ENCODE measurements around the gene USP49.

The USP49 gene

GRCh38 chr6:41824571-41825569, 70.3 kb downstream of the USP49 start:
- Histone ChIP-seq H3K36me3 (ENCODE audit: low read length) (peaks cover 3% of the 10 kb centered on the region; the same call in 1 of the 2 replicates), H2AFZ (ENCODE audit: low read depth, low read length, severe bottlenecking) (no peak overlapping the region), H3K9ac (ENCODE audit: low read length) (no peak overlapping the region), H3F3A (ENCODE audit: insufficient read depth) (peaks cover under 1% of the 10 kb centered on the region; the same call in 1 of the 2 replicates), H3K9me2 (replicated peaks; ENCODE audit: insufficient read depth, low read length) (no peaks in the 10 kb centered on the region), H3K9me3 (ENCODE audit: insufficient read depth, low read length) (no peaks in the 10 kb centered on the region), H3K27ac (ENCODE audit: low read depth, low read length) (no peak overlapping the region), H3K4me2 (ENCODE audit: low read depth, low read length, poor library complexity, severe bottlenecking) (no peak overlapping the region), H3K27me3 (ENCODE audit: low read length) (no peaks in the 10 kb centered on the region), H3K79me2 (ENCODE audit: insufficient read depth, low read length) (no peaks in the 10 kb centered on the region), H4K20me1 (ENCODE audit: low read depth, low read length) (no peaks in the 10 kb centered on the region), H3K4me3 (ENCODE audit: insufficient read depth, low read length, poor library complexity, severe bottlenecking) (no peak overlapping the region)
- no peak for TF ChIP-seq CTCF (IDR thresholded peaks at IDR 0.05; ENCODE audit: insufficient read depth, low read length, poor library complexity, severe bottlenecking)
- TF ChIP-seq EZH2phosphoT487 (conservative IDR thresholded peaks at IDR 0.05; ENCODE audit: low read length) = no peak

GRCh38 chr6:41823178-41823577, 72.0 kb downstream of the USP49 start:
- Histone ChIP-seq H3K36me3 (ENCODE audit: low read length) (no peaks in the 10 kb centered on the region), H3K9ac (ENCODE audit: low read length) (no peak overlapping the region), H3K27me3 (ENCODE audit: low read length) (no peaks in the 10 kb centered on the region), H3K4me2 (ENCODE audit: low read depth, low read length, poor library complexity, severe bottlenecking) (no peak overlapping the region), H3K9me3 (ENCODE audit: insufficient read depth, low read length) (no peaks in the 10 kb centered on the region), H3K27ac (ENCODE audit: low read depth, low read length) (no peak overlapping the region), H3K9me2 (replicated peaks; ENCODE audit: insufficient read depth, low read length) (no peaks in the 10 kb centered on the region), H2AFZ (ENCODE audit: low read depth, low read length, severe bottlenecking) (no peak overlapping the region), H4K20me1 (ENCODE audit: low read depth, low read length) (no peaks in the 10 kb centered on the region), H3F3A (ENCODE audit: insufficient read depth) (no peaks in the 10 kb centered on the region), H3K4me3 (ENCODE audit: insufficient read depth, low read length, poor library complexity, severe bottlenecking) (no peak overlapping the region), H3K79me2 (ENCODE audit: insufficient read depth, low read length) (no peaks in the 10 kb centered on the region)
- no peak for TF ChIP-seq CTCF (IDR thresholded peaks at IDR 0.05; ENCODE audit: insufficient read depth, low read length, poor library complexity, severe bottlenecking)
- TF ChIP-seq EZH2phosphoT487 (conservative IDR thresholded peaks at IDR 0.05; ENCODE audit: low read length) = no peak

GRCh38 chr6:41822021-41822420, 73.2 kb downstream of the USP49 start:
- no peak overlapping the region for H3K4me2 ChIP-seq (ENCODE audit: low read depth, low read length, poor library complexity, severe bottlenecking)
- no peak overlapping the region for H3K9ac ChIP-seq (ENCODE audit: low read length)
- no peak overlapping the region for H2AFZ ChIP-seq (ENCODE audit: low read depth, low read length, severe bottlenecking)
- H3K27ac ChIP-seq (ENCODE audit: low read depth, low read length) = no peak overlapping the region
- no peaks in the 10 kb centered on the region for H3K27me3 ChIP-seq (ENCODE audit: low read length)
- H3K79me2 ChIP-seq (ENCODE audit: insufficient read depth, low read length) = no peaks in the 10 kb centered on the region
- H3K9me3 ChIP-seq (ENCODE audit: insufficient read depth, low read length) = no peaks in the 10 kb centered on the region
- H3K9me2 ChIP-seq (replicated peaks; ENCODE audit: insufficient read depth, low read length) = no peaks in the 10 kb centered on the region
- no peaks in the 10 kb centered on the region for H3F3A ChIP-seq (ENCODE audit: insufficient read depth)
- no peaks in the 10 kb centered on the region for H4K20me1 ChIP-seq (ENCODE audit: low read depth, low read length)
- H3K36me3 ChIP-seq (ENCODE audit: low read length) = no peaks in the 10 kb centered on the region
- no peak overlapping the region for H3K4me3 ChIP-seq (ENCODE audit: insufficient read depth, low read length, poor library complexity, severe bottlenecking)
- no peak for TF ChIP-seq EZH2phosphoT487 (conservative IDR thresholded peaks at IDR 0.05; ENCODE audit: low read length)
- TF ChIP-seq CTCF (IDR thresholded peaks at IDR 0.05; ENCODE audit: insufficient read depth, low read length, poor library complexity, severe bottlenecking) = no peak

Measured in SU-DHL-6 (cell line).